ENCODE measurements around the gene SUMF2. TPM values are rescaled to one million over a fixed set of nuclear protein-coding genes. Genes with fewer than 3 reads are reported as not detected.
"Not testable (repeated sequence)": the region's sequence is repeated elsewhere in the genome, so short reads cannot be mapped to it uniquely, and the experiment has no call there.

Gene SUMF2
- total RNA-seq, 1 donor from 2014 or later, result 91.3 TPM

DNA sequence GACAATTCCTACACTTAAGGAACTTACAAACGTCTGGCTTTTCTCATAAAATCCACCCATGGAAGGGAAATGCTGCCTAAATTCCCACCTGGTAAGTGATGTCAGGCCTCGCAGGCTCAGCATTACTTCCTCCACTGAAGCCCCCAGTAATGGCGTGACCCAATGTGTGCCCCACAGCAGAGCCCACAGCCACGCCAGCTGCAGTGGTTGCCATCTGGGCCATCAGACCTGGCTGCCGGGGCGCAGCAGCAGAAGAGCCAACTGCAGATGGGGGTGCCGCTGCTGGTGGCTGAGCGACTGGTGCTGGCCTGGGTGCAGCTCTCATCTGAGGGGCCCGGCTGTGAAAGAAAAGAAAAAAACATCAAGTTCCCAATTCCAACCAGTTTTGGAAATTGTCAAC is 40.1 kb downstream of the SUMF2 start:
- not testable (repeated sequence) for DNase-seq (ENCODE audit: low spot score in 2 of 2); FAIRE-seq

DNA sequence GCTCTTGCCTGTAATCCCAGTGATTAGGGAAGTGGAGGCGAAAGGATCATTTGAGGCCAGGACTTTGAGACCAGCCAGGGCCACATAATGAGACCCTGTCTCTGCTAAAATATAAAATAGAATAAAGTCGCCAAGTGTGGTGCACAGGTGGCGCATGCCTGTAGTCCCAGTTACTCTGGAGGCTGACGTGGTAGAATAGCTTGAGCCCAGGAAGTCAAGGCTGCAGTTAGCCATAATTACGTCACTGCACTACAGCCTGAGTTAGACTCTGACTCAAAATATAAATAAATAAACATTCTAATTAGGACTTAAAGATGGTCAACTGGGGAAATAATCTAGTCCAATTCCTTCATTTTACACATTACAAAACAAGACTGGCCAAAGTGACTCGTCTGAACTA is 41.4 kb downstream of the SUMF2 start:
- FAIRE-seq, result no peak
- DNase-seq (ENCODE audit: low spot score in 2 of 2), result no peak

DNA sequence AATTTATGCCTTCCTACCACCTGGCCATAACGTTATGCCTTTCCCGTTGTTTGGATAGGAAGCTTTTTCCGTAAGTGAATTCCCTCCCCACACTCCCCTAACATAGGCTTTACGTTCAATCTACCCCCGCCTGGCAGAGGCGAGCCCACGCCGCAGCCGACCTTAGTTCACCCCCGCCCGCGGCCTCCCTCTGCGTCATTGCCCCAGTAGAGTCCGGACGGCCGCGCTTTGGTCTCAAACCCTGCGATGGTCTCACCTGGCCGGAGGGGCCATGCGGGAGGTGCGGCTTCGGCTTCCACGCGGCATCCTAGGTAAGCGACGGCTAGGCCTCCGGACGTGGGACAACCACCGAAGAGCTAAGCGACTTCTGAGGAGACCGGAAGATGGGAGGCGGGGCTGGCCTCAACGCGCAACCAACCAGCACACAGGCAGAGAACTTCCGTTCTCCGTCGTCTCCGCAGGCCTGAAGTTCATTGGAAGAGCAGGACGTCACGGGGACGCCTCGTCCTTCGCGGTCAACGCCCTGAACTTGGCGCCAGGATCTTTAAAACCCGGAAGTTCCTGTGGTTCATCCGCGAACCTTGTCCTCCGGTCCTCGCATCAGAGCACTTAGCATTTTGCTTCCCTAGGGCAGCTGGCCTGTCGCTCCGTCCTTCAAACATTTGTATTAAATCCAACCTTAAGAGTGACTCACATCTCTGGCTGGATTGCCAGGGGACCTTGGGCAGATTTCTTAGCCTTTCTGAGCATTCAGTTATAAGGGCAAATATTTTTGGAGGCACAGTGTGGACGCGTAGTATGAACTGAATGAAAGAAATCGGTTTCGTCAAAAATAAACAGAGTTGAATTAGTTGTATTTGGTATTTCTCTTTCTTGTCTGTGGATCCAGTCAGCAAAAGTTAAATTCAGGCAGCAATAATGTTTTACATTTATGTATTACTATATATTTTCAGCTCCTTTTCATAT is 42.3 kb downstream of the SUMF2 start, which contains the start of gene CHCHD2:
Gene CHCHD2 (minus strand): TSS at position 369 of the 966 bp plus-strand sequence. CDS start 63 bp downstream, at position 306.
- peak; percentile 73 for FAIRE-seq
- DNase-seq (ENCODE audit: low spot score in 2 of 2), result peak; percentile 89 to 94

DNA sequence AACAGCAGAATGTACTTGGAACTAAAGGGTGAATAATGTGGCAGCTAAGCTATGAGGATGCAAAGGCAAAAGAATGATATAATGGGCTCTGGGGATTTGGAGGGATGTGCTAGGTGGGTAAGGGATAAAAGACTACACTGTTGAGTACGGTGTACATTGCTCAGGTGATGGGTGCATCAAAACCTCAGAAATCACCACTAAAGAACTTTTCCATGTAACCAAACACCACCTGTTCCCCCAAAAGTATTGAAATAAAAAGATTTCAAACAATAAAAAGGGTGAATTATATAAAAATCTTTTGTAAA is 43.8 kb downstream of the SUMF2 start:
- DNase-seq (ENCODE audit: low spot score in 2 of 2) (no peak), FAIRE-seq (no peak)

DNA sequence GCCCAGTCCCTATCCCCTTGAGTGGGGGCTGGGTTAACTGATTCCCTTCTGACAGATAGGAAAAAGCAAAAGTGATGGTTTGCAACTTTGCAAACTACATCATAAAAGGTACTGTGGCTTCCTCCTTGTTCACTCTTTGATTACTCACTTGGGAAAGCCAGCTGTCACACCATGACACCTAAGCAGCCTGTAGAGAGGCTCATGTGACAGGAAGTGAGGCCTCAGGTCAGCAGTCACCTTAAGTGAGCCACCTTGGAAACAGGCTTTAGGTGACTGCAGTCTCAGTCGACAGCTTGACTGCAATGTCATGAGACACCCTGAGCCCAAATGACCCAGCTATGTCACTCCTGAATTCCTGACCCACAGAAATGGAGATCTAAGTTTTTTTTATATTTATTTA is 46.5 kb downstream of the SUMF2 start:
- no peak for DNase-seq (ENCODE audit: low spot score in 2 of 2)
- FAIRE-seq, result no peak

DNA sequence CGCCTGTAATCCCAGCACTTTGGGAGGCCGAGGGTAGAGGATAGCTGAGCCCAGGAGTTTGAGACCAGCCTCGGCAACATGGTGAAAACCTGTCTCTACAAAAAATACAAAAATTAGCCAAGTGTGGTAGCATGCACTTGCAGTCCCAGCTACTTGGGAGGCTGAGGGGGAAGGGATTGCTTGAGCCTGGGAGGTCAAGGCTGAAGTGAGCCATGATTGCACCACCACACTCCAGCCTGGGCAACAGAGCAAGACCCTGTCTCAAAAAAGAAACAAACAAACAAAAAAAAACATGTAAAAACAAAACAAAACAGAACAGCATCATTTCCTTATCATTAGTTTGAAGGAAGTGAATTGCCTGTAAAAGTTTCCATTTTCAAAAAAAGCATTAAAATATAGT is 48.2 kb downstream of the SUMF2 start:
- FAIRE-seq; DNase-seq (ENCODE audit: low spot score in 2 of 2): not testable (repeated sequence)

DNA sequence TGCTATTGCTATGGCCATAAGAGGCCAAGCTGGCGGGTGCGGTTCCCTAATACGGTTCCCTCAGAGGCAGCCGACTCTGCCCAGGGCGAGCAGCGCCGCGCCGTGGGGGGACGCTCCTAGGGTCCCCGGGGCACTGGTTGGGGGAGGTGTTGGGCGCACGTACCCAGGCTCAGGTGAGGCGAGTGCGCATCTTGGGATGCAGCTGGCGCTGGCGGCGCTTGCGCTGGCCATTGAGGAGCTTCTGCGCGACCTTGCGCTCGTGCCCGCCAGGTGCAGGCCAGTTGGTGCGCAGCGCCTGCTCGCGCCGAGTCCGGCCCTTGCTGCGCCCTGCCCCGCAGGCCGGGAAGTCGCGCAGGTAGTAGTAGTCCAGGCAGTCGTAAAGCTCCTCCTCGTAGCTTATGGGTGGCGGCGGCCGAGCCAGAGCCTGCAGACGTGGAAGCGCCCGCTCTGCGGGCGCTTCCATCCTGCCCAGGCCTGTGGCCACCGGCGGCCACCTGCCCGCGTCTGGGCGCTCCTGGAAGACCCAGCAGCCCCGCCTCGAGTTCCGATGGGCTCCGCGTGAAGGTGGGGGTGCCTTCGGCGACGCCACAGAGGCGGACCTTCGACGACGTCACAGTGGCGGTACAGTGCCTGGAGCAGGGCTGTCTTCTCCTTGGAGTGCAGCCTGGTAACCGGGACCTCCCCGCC is 51.9 kb downstream of the SUMF2 start, which contains the start of gene NUPR2:
Gene NUPR2 (minus strand): TSS at position 566 of the 687 bp plus-strand sequence. CDS start 103 bp downstream, at position 463.
- FAIRE-seq, result no peak
- DNase-seq (ENCODE audit: low spot score in 2 of 2), result peak in 1 of 2 donors; percentile 38

DNA sequence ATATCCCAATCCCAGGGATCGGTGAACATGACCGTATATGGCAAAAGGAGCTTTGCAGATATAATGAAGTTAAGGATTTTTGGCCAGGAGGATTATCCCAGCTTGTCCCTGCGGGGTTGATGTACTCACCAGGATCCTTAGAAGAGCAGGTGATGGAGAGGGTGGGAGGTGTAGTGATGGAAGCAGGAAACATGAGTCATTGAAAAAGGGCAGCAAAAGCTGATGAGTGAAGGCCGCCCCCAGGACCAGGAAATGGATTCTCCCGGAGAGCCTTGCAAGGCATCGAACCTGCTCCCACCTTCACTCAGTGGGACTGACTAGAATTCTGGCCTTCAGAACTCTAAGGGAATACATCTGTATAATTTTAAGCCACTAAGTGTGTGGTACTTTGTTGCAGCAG is 57.4 kb downstream of the SUMF2 start:
- no peak for FAIRE-seq
- DNase-seq (ENCODE audit: low spot score in 2 of 2), result no peak

DNA sequence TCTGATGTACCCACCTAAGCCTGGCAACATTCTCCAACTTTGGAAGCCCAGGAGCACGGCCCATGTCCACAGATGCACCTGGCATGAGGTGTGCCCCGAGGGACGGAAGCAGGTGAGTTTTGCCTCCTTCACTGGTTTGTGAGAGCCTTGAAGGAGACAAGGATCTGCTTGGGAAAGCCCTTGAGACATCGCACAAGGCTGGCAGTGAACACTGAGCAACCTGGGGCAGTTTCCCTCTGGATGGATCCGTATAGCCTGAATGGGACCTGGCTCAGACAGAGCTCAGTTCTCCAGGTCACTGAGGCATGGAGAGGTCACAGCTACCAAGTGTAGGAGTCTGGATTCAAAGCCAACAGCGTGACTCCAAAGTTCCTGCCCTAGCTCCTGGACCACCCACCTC is 60.9 kb downstream of the SUMF2 start:
- DNase-seq (ENCODE audit: low spot score in 2 of 2) (no peak), FAIRE-seq (no peak)

DNA sequence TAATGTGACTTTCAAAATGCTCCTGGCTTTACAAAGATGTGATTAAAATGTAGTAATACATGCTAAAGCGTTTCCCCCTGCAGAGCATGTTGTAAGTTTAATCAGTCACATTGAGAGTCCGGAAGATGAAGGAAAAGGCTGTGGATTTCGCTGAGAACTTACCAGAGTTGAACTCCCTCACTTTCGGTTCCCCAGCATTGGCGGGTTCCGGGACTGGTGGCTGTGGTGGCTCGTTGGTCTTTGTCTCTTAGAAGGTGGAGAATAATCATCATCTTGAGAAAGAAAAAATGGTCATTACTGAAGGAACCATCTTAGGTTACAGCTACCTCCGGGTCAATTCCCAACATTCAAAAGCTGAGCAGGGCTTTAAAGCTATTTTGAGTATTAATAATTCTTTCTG is 61.7 kb downstream of the SUMF2 start:
- no peak for DNase-seq (ENCODE audit: low spot score in 2 of 2)
- FAIRE-seq, result no peak

DNA sequence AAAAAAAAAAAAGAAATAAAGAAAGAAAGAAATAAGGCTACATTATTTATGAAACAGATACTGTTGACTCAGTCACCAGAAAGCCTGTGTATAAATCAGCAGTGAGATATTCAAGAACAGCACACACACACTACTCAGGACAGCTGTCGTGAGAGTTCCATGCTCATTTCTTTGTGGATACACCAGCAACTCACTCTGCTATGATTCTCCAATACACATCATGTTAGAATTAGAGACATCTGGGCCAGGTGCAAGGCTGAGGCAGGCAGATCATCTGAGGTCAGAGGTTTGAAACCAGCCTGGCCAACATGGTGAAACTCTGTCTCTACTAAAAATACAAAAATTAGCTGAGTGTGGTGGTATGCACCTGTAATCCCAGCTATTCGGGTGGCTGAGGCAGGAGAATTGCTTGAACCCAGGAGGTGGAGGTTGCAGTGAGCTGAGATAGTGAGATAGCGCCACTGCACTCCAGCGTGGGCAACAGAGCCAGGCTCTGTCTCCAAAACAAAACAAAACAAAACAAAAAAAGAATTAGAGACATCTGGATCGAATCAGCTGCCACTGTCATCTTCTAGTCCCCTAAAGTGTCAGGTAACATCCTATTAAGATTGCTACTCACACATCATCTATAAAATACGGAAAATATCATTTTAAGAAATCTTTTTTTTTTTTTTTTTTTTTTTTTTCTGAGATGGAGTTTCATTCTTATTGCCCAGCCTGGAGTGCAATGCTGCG is 63.3 kb downstream of the SUMF2 start:
- FAIRE-seq, result no peak
- DNase-seq (ENCODE audit: low spot score in 2 of 2), result no peak

Small RNAs within 50 kb of the gene (small RNA-seq; reads per million reads assigned to genes)
- not detected for gene SNORA15
- not detected for gene SNORA22B

Other genes starting within 250 kb of the SUMF2 start
- gene SEPTIN14, start 201.5 kb upstream of the SUMF2 start, total RNA-seq, result under 0.01 TPM
- 50.1 TPM for gene ZNF713, start 176.8 kb upstream of the SUMF2 start, total RNA-seq
- 33.4 TPM for gene MRPS17, start 112.4 kb upstream of the SUMF2 start, total RNA-seq
- gene NIPSNAP2, start 99.7 kb upstream of the SUMF2 start, total RNA-seq, result 36.3 TPM
- 28.9 TPM for gene PSPH, start 12.8 kb upstream of the SUMF2 start, total RNA-seq
- 238 TPM for gene CCT6A, start 12.5 kb upstream of the SUMF2 start, total RNA-seq
- 3.7 TPM for gene PHKG1, start 28.7 kb downstream of the SUMF2 start, total RNA-seq
- gene CHCHD2, start 42.2 kb downstream of the SUMF2 start, total RNA-seq, result 196 TPM
- not detected for gene NUPR2, start 52.1 kb downstream of the SUMF2 start, total RNA-seq